Natural killer cell (primary cell): ENCODE measurements around the gene CEACAM5. TPM values are rescaled to one million over a fixed set of nuclear protein-coding genes. Genes with fewer than 3 reads are reported as not detected.

ENCODE experiments used
- ATAC-seq, 3 donors: fragments of 150-1000 bp in 2 of 3; fragments of 200-7000 bp in 1 of 3; cut with Tn5 transposase; 1 replicate in 1 of 3; 2 replicates in 2 of 3; pipeline ENCODE4 v1.10.0; 2021; ENCODE audit warnings: mild to moderate bottlenecking in 2 of 3, moderate library complexity in 2 of 3
- DNase-seq, 2 donors: peaks; one replicate each; pipeline versions ENCODE4 v3.0.0 to v3.0.0-alpha.2; 2013 to 2021; ENCODE audit warnings: mixed read lengths in 1 of 2
- H3K27ac ChIP-seq: one replicate; pipeline ENCODE4 v1.5.1; 2013; ENCODE audit warnings: mild to moderate bottlenecking, low read length
- H3K27me3 ChIP-seq: one replicate; pipeline ENCODE4 v1.6.1; 2013; ENCODE audit warnings: low read length; ENCODE audit not compliant: control insufficient read depth, insufficient read depth
- H3K36me3 ChIP-seq: one replicate; pipeline ENCODE4 v1.6.1; 2013; ENCODE audit warnings: low read length; ENCODE audit not compliant: control insufficient read depth, insufficient read depth
- H3K4me1 ChIP-seq: one replicate; pipeline ENCODE4 v1.6.1; 2013; ENCODE audit warnings: low read length; ENCODE audit not compliant: control insufficient read depth, insufficient read depth
- H3K4me3 ChIP-seq: one replicate; pipeline ENCODE4 v1.5.1; 2013; ENCODE audit warnings: low read length
- H3K9me3 ChIP-seq: one replicate; pipeline ENCODE4 v1.6.1; 2013; ENCODE audit warnings: low read length; ENCODE audit not compliant: control insufficient read depth, insufficient read depth
- H3K27ac Mint-ChIP-seq, 2 donors: one replicate each; pipeline ENCODE4 v1.8.0; 2022; ENCODE audit warnings: mild to moderate bottlenecking in 2 of 2, mixed read lengths in 2 of 2, moderate library complexity in 1 of 2
- H3K27me3 Mint-ChIP-seq, 2 donors: one replicate each; pipeline ENCODE4 v1.8.0; 2022; ENCODE audit warnings: low read depth in 2 of 2, mixed read lengths in 2 of 2
- H3K36me3 Mint-ChIP-seq: one replicate; pipeline ENCODE4 v1.8.0; 2022; ENCODE audit warnings: mixed read lengths
- H3K4me1 Mint-ChIP-seq, 2 donors: one replicate each; pipeline ENCODE4 v1.8.0; 2022; ENCODE audit warnings: mixed read lengths in 2 of 2
- H3K4me3 Mint-ChIP-seq: one replicate; pipeline ENCODE4 v1.8.0; 2022; ENCODE audit warnings: mild to moderate bottlenecking, moderate library complexity, mixed read lengths
- H3K9me3 Mint-ChIP-seq, 2 donors: one replicate each; pipeline ENCODE4 v1.8.0; 2022; ENCODE audit warnings: mixed read lengths in 2 of 2
- CTCF ChIP-seq: fragments of 200-600 bp; IDR thresholded peaks from one replicate; pipeline ENCODE4 v1.8.0; 2022; ENCODE audit warnings: antibody characterized with exemption
- WGBS: methylation state at CpG from one replicate; pipeline ENCODE4 v1.1.7; 2013; ENCODE audit warnings: missing lambda C conversion rate; ENCODE audit not compliant: insufficient coverage; 5-methylcytosine and 5-hydroxymethylcytosine counted together
- intact Hi-C: fragments of 100-400 bp; cut with micrococcal nuclease; formaldehyde crosslinking; loops from one replicate; pipeline ENCODE4 v1.14.2; 2022
- total RNA-seq, 4 donors: library from RNA; stranded (reverse); fragments of 120-200 nt in 1 of 4; gene quantifications; one replicate each; pipeline versions ENCODE4 v1.2.3 to v1.2.4, GENCODE V29; 2013 to 2022

The CEACAM5 gene
- total RNA-seq, 3 donors from 2014 or later (not counting 1 experiment from before 2014, with no cell fraction given), result not detected

DNA sequence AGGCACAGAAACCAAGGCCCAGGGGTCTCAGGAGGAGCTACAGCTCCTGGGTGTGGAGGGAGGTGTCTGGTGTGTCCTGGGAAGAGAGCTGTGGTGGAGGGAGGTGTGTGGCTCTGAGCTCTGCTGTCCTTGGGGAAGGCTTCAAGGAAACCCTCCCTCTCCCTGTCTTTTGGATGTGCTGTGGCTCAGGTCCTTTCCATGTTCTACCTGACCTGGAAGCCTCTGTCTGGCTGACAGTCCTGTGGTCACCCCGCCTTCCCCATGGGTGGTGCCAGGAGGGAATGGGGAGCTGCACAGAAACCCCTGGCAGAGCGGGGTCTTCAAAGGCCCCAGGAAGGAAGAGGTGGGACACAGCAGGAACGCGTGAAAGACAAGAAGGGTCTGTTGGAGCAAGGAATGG is 19.7 kb upstream of the CEACAM5 start:
- no peak overlapping the region for H3K4me3 Mint-ChIP-seq
- no peak overlapping the region for H3K4me3 ChIP-seq
- no peaks in the 10 kb centered on the region for H3K9me3 ChIP-seq
- peaks cover 15 to 28% of the 10 kb centered on the region in 2 donors for H3K27me3 Mint-ChIP-seq
- no peak overlapping the region for H3K27ac ChIP-seq
- no peak for DNase-seq
- no peaks in the 10 kb centered on the region for H3K36me3 ChIP-seq
- TF ChIP-seq CTCF, result no peak
- peaks cover 10% of the 10 kb centered on the region for H3K36me3 Mint-ChIP-seq
- H3K4me1 ChIP-seq, result no peaks in the 10 kb centered on the region
- peaks cover 0 to 7% of the 10 kb centered on the region in 2 donors for H3K4me1 Mint-ChIP-seq
- H3K9me3 Mint-ChIP-seq, result peaks cover 0 to 6% of the 10 kb centered on the region in 2 donors
- no peak for ATAC-seq
- H3K27me3 ChIP-seq, result no peaks in the 10 kb centered on the region
- 59% methylated on average over 4 of the region's 4 CpGs for WGBS
- H3K27ac Mint-ChIP-seq, result no peak overlapping the region
- intact Hi-C loops, result no loop called here

DNA sequence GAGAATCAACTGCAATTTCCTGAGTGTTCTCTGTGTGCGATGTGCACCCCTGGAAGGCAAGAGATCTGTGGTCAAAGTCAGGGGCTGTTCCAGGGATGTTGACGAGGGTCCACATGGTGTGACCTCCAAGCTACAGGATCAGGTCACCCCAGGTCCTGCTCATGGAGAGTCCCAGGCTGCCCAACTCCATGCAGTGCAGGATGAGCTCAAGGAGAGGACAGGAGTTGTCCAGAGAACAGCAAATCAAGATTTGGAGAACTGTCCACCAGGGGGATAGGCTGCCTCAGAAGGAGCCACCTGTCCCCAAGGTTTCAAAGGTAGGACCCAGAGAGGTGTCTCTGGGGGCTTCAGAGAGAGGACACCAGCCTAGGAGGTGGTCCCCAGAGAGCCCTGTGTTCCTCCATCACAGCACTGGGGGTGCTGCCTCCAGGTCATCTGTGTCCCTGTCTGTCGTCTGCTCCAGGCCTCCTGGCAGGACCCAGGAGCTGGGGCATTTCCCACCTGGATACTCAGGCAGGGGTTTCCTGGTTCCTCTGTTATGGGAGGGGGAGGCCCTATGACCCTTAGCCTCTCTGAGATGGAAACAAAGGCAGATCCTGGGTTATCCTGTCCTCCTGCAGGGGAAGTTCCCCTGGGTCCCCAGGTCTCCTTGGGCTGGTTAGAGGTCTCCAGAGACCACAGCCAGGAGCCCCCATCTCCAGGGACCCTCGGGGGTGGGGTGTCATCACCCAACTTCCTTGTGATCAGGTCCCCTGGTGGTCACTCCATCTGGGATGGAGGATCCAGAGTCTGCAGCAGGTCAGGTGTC is 18.2 kb upstream of the CEACAM5 start:
- Mint-ChIP-seq H3K4me1 (peaks cover 0 to 7% of the 10 kb centered on the region in 2 donors), H3K36me3 (peaks cover 10% of the 10 kb centered on the region), H3K27ac (no peak overlapping the region), H3K27me3 (peaks cover 9 to 26% of the 10 kb centered on the region in 2 donors), H3K9me3 (peaks cover 0 to 6% of the 10 kb centered on the region in 2 donors), H3K4me3 (no peak overlapping the region)
- no peak for ATAC-seq
- Histone ChIP-seq H3K4me1 (no peaks in the 10 kb centered on the region), H3K4me3 (no peak overlapping the region), H3K36me3 (no peaks in the 10 kb centered on the region), H3K9me3 (no peaks in the 10 kb centered on the region), H3K27ac (no peak overlapping the region), H3K27me3 (no peaks in the 10 kb centered on the region)
- no peak for DNase-seq
- no peak for TF ChIP-seq CTCF
- intact Hi-C loops, result loop anchor here (2.0 kb wide), 1 partner anchor 47 kb away; no protein-coding TSS in a partner anchor
- 67% methylated on average over 4 of the region's 4 CpGs for WGBS

GRCh38 chr19:41690801-41691065 is 17.7 kb upstream of the CEACAM5 start:
- Histone ChIP-seq H3K9me3 (no peaks in the 10 kb centered on the region), H3K4me3 (no peak overlapping the region), H3K27me3 (no peaks in the 10 kb centered on the region), H3K27ac (no peak overlapping the region), H3K36me3 (no peaks in the 10 kb centered on the region), H3K4me1 (no peaks in the 10 kb centered on the region)
- ATAC-seq, result no peak
- Mint-ChIP-seq H3K36me3 (peaks cover 10% of the 10 kb centered on the region), H3K9me3 (peaks cover 0 to 6% of the 10 kb centered on the region in 2 donors), H3K4me3 (no peak overlapping the region), H3K27me3 (peaks cover 11 to 26% of the 10 kb centered on the region in 2 donors), H3K4me1 (peaks cover 0 to 7% of the 10 kb centered on the region in 2 donors), H3K27ac (no peak overlapping the region)
- TF ChIP-seq CTCF, result no peak
- no peak for DNase-seq
- 80% methylated on average over 3 of the region's 3 CpGs for whole genome bisulfite sequencing
- intact Hi-C loops, result loop anchor here (2.0 kb wide), 1 partner anchor 48 kb away; no protein-coding TSS in a partner anchor
